ENCODE results near the gene GRIN2A. TPM values are rescaled to one million over a fixed set of nuclear protein-coding genes. Genes with fewer than 3 reads are reported as not detected.

The GRIN2A gene
- total RNA-seq, 1 donor from 2014 or later, result not detected

GRCh38 chr16:10120953-10121352 is 61.3 kb downstream of the GRIN2A start:
- Mint-ChIP-seq H3K9me3 (ENCODE audit: unreplicated experiment) (peaks cover 19% of the 10 kb centered on the region), H3K4me3 (ENCODE audit: unreplicated experiment) (no peak overlapping the region), H3K4me1 (ENCODE audit: unreplicated experiment) (no peaks in the 10 kb centered on the region), H3K36me3 (ENCODE audit: unreplicated experiment) (no peaks in the 10 kb centered on the region), H3K27ac (ENCODE audit: unreplicated experiment) (no peak overlapping the region), H3K27me3 (ENCODE audit: unreplicated experiment) (no peaks in the 10 kb centered on the region)
- no peak for DNase-seq (ENCODE audit: extremely low spot score, unreplicated experiment)
- TF ChIP-seq CTCF (IDR thresholded peaks at IDR 0.05), result no peak

GRCh38 chr16:10114409-10114808 is 67.8 kb downstream of the GRIN2A start:
- no peak for DNase-seq (ENCODE audit: extremely low spot score, unreplicated experiment)
- Mint-ChIP-seq H3K4me3 (ENCODE audit: unreplicated experiment) (no peak overlapping the region), H3K27ac (ENCODE audit: unreplicated experiment) (no peak overlapping the region), H3K36me3 (ENCODE audit: unreplicated experiment) (no peaks in the 10 kb centered on the region), H3K9me3 (ENCODE audit: unreplicated experiment) (peaks cover 28% of the 10 kb centered on the region), H3K4me1 (ENCODE audit: unreplicated experiment) (no peaks in the 10 kb centered on the region), H3K27me3 (ENCODE audit: unreplicated experiment) (no peaks in the 10 kb centered on the region)
- no peak for TF ChIP-seq CTCF (IDR thresholded peaks at IDR 0.05)

- no peaks in the 10 kb centered on the region for H3K4me1 Mint-ChIP-seq (ENCODE audit: unreplicated experiment)
- no peak overlapping the region for H3K27ac Mint-ChIP-seq (ENCODE audit: unreplicated experiment)
- H3K4me3 Mint-ChIP-seq (ENCODE audit: unreplicated experiment), result no peak overlapping the region
- no peak for DNase-seq (ENCODE audit: extremely low spot score, unreplicated experiment)
- TF ChIP-seq CTCF (IDR thresholded peaks at IDR 0.05), result no peak
- H3K27me3 Mint-ChIP-seq (ENCODE audit: unreplicated experiment), result no peaks in the 10 kb centered on the region
- peaks cover 19% of the 10 kb centered on the region for H3K9me3 Mint-ChIP-seq (ENCODE audit: unreplicated experiment)
- no peaks in the 10 kb centered on the region for H3K36me3 Mint-ChIP-seq (ENCODE audit: unreplicated experiment)
Measured at GRCh38 chr16:10113248-10113647, 69.0 kb downstream of the GRIN2A start.

- H3K9me3 Mint-ChIP-seq (ENCODE audit: unreplicated experiment), result peaks cover 14% of the 10 kb centered on the region
- H3K4me3 Mint-ChIP-seq (ENCODE audit: unreplicated experiment), result no peak overlapping the region
- no peak overlapping the region for H3K27ac Mint-ChIP-seq (ENCODE audit: unreplicated experiment)
- no peaks in the 10 kb centered on the region for H3K36me3 Mint-ChIP-seq (ENCODE audit: unreplicated experiment)
- H3K27me3 Mint-ChIP-seq (ENCODE audit: unreplicated experiment), result no peaks in the 10 kb centered on the region
- DNase-seq (ENCODE audit: extremely low spot score, unreplicated experiment), result no peak
- no peaks in the 10 kb centered on the region for H3K4me1 Mint-ChIP-seq (ENCODE audit: unreplicated experiment)
- no peak for TF ChIP-seq CTCF (IDR thresholded peaks at IDR 0.05)
Measured at GRCh38 chr16:10112021-10112420, 70.2 kb downstream of the GRIN2A start.

- no peak for DNase-seq (ENCODE audit: extremely low spot score, unreplicated experiment)
- no peaks in the 10 kb centered on the region for H3K4me1 Mint-ChIP-seq (ENCODE audit: unreplicated experiment)
- no peaks in the 10 kb centered on the region for H3K36me3 Mint-ChIP-seq (ENCODE audit: unreplicated experiment)
- H3K27ac Mint-ChIP-seq (ENCODE audit: unreplicated experiment), result no peak overlapping the region
- TF ChIP-seq CTCF (IDR thresholded peaks at IDR 0.05), result no peak
- H3K27me3 Mint-ChIP-seq (ENCODE audit: unreplicated experiment), result no peaks in the 10 kb centered on the region
- H3K9me3 Mint-ChIP-seq (ENCODE audit: unreplicated experiment), result peaks cover 14% of the 10 kb centered on the region
- no peak overlapping the region for H3K4me3 Mint-ChIP-seq (ENCODE audit: unreplicated experiment)
Measured at GRCh38 chr16:10111156-10111761, 71.0 kb downstream of the GRIN2A start.
